Islet precursor cell (in vitro differentiated cells): ENCODE measurements around the gene VAPA.

ENCODE experiments used
- DNase-seq: peaks from one replicate; pipeline ENCODE4 v3.0.0-alpha.2; 2018

VAPA gene

DNA sequence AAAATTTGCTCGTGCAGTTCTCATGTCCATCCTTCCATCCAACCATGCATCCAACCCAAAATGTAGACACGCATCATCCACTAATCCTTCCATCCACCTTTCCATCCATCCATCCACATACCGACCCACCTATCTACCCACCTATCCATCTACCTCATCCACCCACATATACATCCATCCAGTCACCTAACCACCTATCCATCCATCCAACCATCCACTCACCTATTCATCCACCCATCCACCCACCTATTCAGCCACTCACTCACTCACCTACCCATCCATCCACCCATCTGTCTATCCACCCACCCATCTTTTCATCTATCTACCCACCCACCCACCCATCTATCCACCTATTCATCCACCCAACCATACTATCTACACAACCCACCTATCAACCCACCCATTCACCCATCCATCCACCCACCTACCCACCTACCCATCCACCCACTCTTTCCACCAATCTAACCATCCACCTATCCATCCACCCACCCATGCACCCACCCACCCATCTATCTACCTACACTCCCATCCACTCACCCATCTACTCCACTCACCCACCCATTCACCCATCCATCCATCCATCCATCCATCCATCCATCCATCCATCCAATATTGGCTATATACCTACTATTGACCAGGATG is 94.3 kb downstream of the VAPA start:
- DNase-seq = no peak
